Activated naive CD8-positive, alpha-beta T cell treated with anti-CD3 and anti-CD28 coated beads for 36 hours (primary cell): ENCODE data around the gene SPRY4. TPM values are rescaled to one million over a fixed set of nuclear protein-coding genes. Genes with fewer than 3 reads are reported as not detected.
A peak's percentile ranks its signal among the peaks of the same experiment; 100 is the strongest.
"Not testable (repeated sequence)": the region's sequence is repeated elsewhere in the genome, so short reads cannot be mapped to it uniquely, and the experiment has no call there.

Experiments
- DNase-seq: peaks from one replicate; pipeline ENCODE4 v3.0.0; 2021
- H3K27ac Mint-ChIP-seq: one replicate; pipeline ENCODE4 v1.8.0; 2022; ENCODE audit warnings: mild to moderate bottlenecking, moderate library complexity, mixed read lengths
- H3K27me3 Mint-ChIP-seq: one replicate; pipeline ENCODE4 v1.8.0; 2022; ENCODE audit warnings: mild to moderate bottlenecking, mixed read lengths
- H3K36me3 Mint-ChIP-seq: one replicate; pipeline ENCODE4 v1.8.0; 2021; ENCODE audit warnings: mild to moderate bottlenecking, mixed read lengths
- H3K4me1 Mint-ChIP-seq: one replicate; pipeline ENCODE4 v1.8.0; 2021; ENCODE audit warnings: mixed read lengths
- H3K4me3 Mint-ChIP-seq: one replicate; pipeline ENCODE4 v1.8.0; 2022; ENCODE audit warnings: mild to moderate bottlenecking, moderate library complexity, mixed read lengths
- H3K9me3 Mint-ChIP-seq: one replicate; pipeline ENCODE4 v1.8.0; 2022; ENCODE audit warnings: mixed read lengths
- total RNA-seq, 2 experiments: library from RNA; stranded (reverse); gene quantifications; one replicate each; pipeline ENCODE4 v1.2.3, GENCODE V29; 2021

The SPRY4 gene
- total RNA-seq, 2 experiments from 2014 or later = 0.91 to 1.4 TPM

DNA sequence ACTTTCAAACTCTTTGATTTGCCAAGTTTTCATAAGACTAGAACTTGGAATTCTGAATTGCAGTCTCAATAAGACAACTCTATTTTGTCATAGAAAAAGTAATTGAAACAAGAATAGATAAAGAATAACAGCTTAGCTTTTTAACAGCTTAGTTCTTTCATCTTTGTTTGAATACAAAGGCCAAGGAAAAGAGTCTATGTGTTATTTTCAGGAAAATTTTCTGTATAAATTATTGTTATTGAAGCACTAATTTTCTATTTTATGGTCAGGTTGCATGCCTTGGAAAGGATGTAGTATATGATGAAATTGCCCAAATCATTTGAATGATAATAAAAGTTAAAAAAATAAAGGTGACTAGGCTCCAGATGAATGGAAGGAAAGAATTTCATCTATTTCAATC lies 25.2 kb upstream of the SPRY4 start:
- Mint-ChIP-seq H3K9me3 (peaks cover 5% of the 10 kb centered on the region), H3K4me3 (no peak overlapping the region), H3K36me3 (peaks cover under 1% of the 10 kb centered on the region), H3K27ac (no peak overlapping the region), H3K27me3 (no peaks in the 10 kb centered on the region), H3K4me1 (peaks cover 9% of the 10 kb centered on the region)
- DNase-seq = no peak

GRCh38 chr5:142346706-142347105 lies 21.9 kb upstream of the SPRY4 start:
- H3K4me1 Mint-ChIP-seq = no peaks in the 10 kb centered on the region
- H3K27ac Mint-ChIP-seq = no peak overlapping the region
- DNase-seq = no peak
- H3K36me3 Mint-ChIP-seq = peaks cover 11% of the 10 kb centered on the region
- no peaks in the 10 kb centered on the region for H3K27me3 Mint-ChIP-seq
- no peak overlapping the region for H3K4me3 Mint-ChIP-seq
- peaks cover 20% of the 10 kb centered on the region for H3K9me3 Mint-ChIP-seq

DNA sequence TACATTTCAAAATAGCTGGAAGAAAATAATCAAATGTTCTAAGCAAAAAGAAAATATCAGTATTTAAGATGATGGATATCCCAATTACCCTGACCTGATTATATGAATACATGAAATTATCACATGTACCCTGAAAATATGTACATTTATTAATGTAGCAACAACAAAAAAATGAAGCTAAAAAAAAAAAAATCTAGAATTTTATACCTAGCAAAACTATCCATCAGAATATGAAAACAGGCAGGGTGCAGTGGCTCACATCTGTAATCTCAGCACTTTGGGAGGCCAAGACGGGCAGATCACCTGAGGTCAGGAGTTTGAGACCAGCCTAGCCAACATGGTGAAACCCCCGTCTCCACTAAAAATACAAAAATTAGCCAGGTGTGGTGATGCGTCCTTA lies 20.1 kb upstream of the SPRY4 start:
- H3K27ac Mint-ChIP-seq, H3K4me1 Mint-ChIP-seq, DNase-seq, H3K27me3 Mint-ChIP-seq, H3K4me3 Mint-ChIP-seq: not testable (repeated sequence)
- peaks cover 20% of the 10 kb centered on the region for H3K9me3 Mint-ChIP-seq
- peaks cover 11% of the 10 kb centered on the region for H3K36me3 Mint-ChIP-seq

DNA sequence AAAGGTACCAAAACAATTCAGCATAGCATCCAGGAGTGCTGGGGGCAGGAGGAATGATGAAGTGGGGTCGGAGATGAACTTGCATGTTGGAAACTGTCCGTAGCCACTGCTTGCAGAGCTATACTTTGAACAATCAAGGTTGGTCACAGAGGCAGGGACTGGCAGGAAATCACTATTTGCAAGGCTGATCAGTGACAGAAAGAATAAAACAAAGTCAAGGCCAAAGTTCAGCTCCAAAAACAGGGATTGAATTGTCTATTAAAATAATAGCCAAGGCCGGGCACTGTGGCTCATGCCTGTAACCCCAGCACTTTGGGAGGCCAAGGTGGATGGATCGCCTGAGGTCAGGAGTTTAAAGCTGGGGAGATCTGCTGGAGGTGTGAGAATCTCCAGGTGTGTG lies 18.7 kb upstream of the SPRY4 start:
- Mint-ChIP-seq H3K36me3 (peaks cover 12% of the 10 kb centered on the region), H3K4me1 (no peaks in the 10 kb centered on the region), H3K9me3 (peaks cover 20% of the 10 kb centered on the region), H3K27ac (no peak overlapping the region), H3K27me3 (peaks cover under 1% of the 10 kb centered on the region), H3K4me3 (no peak overlapping the region)
- DNase-seq = no peak

- Mint-ChIP-seq H3K4me1 (no peaks in the 10 kb centered on the region), H3K27ac (no peak overlapping the region), H3K27me3 (peaks cover 5% of the 10 kb centered on the region), H3K36me3 (peaks cover 12% of the 10 kb centered on the region), H3K9me3 (peaks cover 20% of the 10 kb centered on the region), H3K4me3 (no peak overlapping the region)
- no peak for DNase-seq
These were observed 17.5 kb upstream of the SPRY4 start for GRCh38 chr5:142342128-142342981.

DNA sequence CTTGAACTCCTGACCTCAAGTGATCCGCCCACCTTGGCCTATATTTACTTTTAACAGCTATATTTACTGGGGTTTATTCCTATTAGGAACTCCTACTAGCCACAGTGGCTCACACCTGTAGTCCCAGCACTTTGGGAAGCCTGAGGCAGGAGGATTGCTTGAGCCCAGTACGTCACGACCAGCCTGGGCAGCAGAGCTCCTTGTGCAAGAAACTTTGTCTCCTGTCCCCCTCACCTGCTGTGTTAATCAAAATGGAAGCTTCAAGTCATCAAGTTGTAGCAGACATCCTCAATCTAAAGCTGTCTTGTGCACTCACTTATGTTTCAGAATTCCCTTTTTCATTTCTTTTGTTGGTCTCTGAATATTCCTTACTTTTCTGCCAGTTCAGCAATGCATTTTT lies 15.0 kb upstream of the SPRY4 start:
- Mint-ChIP-seq H3K27ac (no peak overlapping the region), H3K4me3 (no peak overlapping the region), H3K9me3 (peaks cover 13% of the 10 kb centered on the region), H3K4me1 (no peaks in the 10 kb centered on the region), H3K27me3 (peaks cover 5% of the 10 kb centered on the region), H3K36me3 (peaks cover 10% of the 10 kb centered on the region)
- DNase-seq = no peak

- H3K27ac Mint-ChIP-seq = no peak overlapping the region
- no peak for DNase-seq
- H3K36me3 Mint-ChIP-seq = peaks cover 2% of the 10 kb centered on the region
- no peaks in the 10 kb centered on the region for H3K9me3 Mint-ChIP-seq
- no peaks in the 10 kb centered on the region for H3K4me1 Mint-ChIP-seq
- peaks cover 7% of the 10 kb centered on the region for H3K27me3 Mint-ChIP-seq
- no peak overlapping the region for H3K4me3 Mint-ChIP-seq
These were observed 9.7 kb upstream of the SPRY4 start for GRCh38 chr5:142334538-142334937.

GRCh38 chr5:142333749-142334148 lies 8.9 kb upstream of the SPRY4 start:
- H3K9me3 Mint-ChIP-seq, H3K4me3 Mint-ChIP-seq, DNase-seq, H3K36me3 Mint-ChIP-seq, H3K4me1 Mint-ChIP-seq, H3K27ac Mint-ChIP-seq: not testable (repeated sequence)
- peaks cover 15% of the 10 kb centered on the region for H3K27me3 Mint-ChIP-seq

DNA sequence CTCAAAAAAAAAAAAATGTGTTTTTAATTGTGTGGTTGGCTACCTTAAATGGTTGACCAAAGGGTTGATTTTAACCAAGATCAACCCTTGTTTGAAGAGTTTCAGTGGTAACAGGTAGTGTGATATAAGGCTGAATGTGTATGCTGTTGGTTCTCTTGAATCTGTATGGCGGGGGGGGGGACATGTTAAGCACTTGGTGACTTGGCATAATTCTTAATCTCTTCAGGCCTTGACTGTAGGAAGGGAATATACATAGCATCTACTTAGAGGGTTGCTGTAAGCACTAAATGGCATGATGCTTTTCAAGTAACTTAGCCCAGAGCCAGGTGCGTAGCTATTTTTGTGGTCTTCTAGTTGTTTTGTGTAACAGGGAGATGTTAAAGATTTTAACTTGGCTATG lies 5.6 kb upstream of the SPRY4 start:
- Mint-ChIP-seq H3K36me3 (no peaks in the 10 kb centered on the region), H3K9me3 (no peaks in the 10 kb centered on the region), H3K27me3 (peaks cover 37% of the 10 kb centered on the region), H3K27ac (no peak overlapping the region), H3K4me3 (no peak overlapping the region), H3K4me1 (peaks cover 13% of the 10 kb centered on the region)
- no peak for DNase-seq

- Mint-ChIP-seq H3K27me3 (peaks cover 40% of the 10 kb centered on the region), H3K27ac (no peak overlapping the region), H3K4me1 (peaks cover 13% of the 10 kb centered on the region), H3K4me3 (no peak overlapping the region), H3K36me3 (no peaks in the 10 kb centered on the region), H3K9me3 (no peaks in the 10 kb centered on the region)
- DNase-seq = no peak
These were observed 5.2 kb upstream of the SPRY4 start for GRCh38 chr5:142330026-142330425.

DNA sequence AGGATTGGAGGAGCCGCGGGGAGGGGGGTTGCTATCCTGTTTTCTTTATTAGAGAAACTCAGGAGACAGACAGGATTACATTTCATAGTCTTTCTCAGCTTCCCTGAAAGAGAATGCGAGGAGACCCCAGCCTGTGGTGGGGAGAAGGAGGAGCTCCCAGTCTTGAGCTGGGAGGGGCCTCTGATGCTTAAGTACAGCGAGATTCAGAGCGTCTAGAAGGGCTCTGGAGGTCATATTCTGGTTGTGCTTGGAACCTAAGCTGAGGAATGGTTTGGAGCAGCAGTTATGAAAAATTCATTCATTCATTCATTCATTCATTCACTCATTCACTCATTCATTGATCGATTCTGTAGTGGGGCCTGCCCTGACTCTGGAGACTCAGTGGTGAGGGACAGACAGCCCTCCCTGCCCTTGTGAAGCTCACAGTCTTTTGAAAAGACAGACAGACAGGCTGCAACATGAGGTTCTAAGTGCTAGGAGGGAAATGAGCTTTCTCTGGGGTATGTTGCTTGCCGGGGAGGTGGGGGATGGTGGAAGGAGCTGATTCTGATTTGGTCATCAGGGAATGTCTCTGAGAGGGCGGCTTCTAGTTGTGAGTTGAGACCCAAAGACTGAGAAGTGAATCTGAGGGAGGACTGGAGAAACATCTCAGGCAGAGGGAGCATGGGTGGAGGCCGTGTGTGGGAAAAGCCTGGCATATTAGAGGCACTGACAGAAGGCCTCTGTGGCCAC lies 2.5 kb upstream of the SPRY4 start:
- Mint-ChIP-seq H3K9me3 (no peaks in the 10 kb centered on the region), H3K36me3 (no peaks in the 10 kb centered on the region), H3K27ac (no peak overlapping the region), H3K27me3 (peaks cover 62% of the 10 kb centered on the region), H3K4me3 (peak overlapping the region; percentile 5), H3K4me1 (peaks cover 23% of the 10 kb centered on the region)
- DNase-seq = no peak

- Mint-ChIP-seq H3K27me3 (peaks cover 70% of the 10 kb centered on the region), H3K36me3 (no peaks in the 10 kb centered on the region), H3K9me3 (no peaks in the 10 kb centered on the region), H3K27ac (no peak overlapping the region), H3K4me1 (peaks cover 25% of the 10 kb centered on the region), H3K4me3 (peak overlapping the region; percentile 86)
- DNase-seq = no peak
These were observed 1.7 kb upstream of the SPRY4 start for GRCh38 chr5:142326480-142326938.

GRCh38 chr5:142325725-142326479 lies 1.1 kb upstream of the SPRY4 start:
- DNase-seq = peak; percentile 35
- Mint-ChIP-seq H3K9me3 (no peaks in the 10 kb centered on the region), H3K27ac (peak overlapping the region; percentile 62), H3K27me3 (peaks cover 76% of the 10 kb centered on the region), H3K36me3 (no peaks in the 10 kb centered on the region), H3K4me1 (peaks cover 31% of the 10 kb centered on the region), H3K4me3 (peak overlapping the region; percentile 86)

DNA sequence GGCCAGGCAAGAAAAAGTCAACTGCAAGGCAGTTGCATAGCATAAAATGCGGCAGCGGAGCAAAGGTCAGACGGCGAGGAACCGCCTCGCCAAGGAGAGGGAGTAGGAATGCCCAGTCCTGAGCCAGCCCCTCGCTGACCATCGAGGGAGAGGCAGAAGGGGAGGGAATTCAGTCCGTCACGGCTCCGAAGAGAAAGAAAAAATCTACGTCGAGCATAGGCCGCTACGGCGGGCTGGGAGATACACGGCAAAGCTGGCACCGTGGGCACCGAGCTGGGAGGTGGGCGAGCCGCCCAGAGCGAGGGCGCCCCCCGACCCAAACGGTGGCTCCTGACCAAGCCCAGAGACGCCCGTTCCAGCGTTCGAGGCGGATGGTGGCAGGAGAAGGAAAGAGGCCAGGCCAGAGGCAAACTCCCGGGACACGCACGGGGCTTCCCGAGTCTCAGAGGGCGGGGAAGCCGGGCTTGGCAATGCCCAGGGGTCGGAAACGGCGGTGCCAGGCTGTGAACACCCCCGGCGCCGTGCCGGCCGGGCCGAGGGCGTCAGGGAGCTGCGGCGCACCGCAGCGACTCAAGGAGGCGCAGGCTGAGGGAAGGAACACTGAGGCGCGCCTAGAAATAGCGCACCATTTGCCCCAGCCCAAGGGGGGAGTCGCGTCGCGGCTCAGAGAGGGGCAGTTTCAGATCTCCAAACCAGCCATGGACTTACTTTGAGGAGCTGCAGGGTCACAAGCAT lies 518 bp downstream of the SPRY4 start:
- Mint-ChIP-seq H3K4me1 (peaks cover 44% of the 10 kb centered on the region), H3K36me3 (no peaks in the 10 kb centered on the region), H3K27ac (no peak overlapping the region), H3K4me3 (peak overlapping the region; percentile 86), H3K9me3 (no peaks in the 10 kb centered on the region), H3K27me3 (peaks cover 84% of the 10 kb centered on the region)
- DNase-seq = no peak
